HFF-Myc (cell line): ENCODE results near the gene SAFB.

Experiments
- DNase-seq: peaks from one replicate; pipeline ENCODE4 v3.0.0-alpha.2; 2011; ENCODE audit warnings: low read depth; ENCODE audit errors: extremely low read depth
- H3K4me3 ChIP-seq: replicated peaks from 2 replicates; pipeline ENCODE4 v1.5.1; 2011; ENCODE audit warnings: low read depth, mild to moderate bottlenecking, control low read depth, low read length
- TF ChIP-seq, protein P1 (sequence below): IDR thresholded peaks from 2 replicates; pipeline ENCODE4 v1.5.1; 2012; ENCODE audit warnings: mild to moderate bottlenecking, low read depth, low read length, control low read depth; ENCODE audit errors: missing control alignments

The SAFB gene

GRCh38 chr19:5635427-5635826 is 12.5 kb downstream of the SAFB start:
- TF ChIP-seq, protein P1, sequence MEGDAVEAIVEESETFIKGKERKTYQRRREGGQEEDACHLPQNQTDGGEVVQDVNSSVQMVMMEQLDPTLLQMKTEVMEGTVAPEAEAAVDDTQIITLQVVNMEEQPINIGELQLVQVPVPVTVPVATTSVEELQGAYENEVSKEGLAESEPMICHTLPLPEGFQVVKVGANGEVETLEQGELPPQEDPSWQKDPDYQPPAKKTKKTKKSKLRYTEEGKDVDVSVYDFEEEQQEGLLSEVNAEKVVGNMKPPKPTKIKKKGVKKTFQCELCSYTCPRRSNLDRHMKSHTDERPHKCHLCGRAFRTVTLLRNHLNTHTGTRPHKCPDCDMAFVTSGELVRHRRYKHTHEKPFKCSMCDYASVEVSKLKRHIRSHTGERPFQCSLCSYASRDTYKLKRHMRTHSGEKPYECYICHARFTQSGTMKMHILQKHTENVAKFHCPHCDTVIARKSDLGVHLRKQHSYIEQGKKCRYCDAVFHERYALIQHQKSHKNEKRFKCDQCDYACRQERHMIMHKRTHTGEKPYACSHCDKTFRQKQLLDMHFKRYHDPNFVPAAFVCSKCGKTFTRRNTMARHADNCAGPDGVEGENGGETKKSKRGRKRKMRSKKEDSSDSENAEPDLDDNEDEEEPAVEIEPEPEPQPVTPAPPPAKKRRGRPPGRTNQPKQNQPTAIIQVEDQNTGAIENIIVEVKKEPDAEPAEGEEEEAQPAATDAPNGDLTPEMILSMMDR, result no peak
- no peak for DNase-seq
- no peak overlapping the region for H3K4me3 ChIP-seq

DNA sequence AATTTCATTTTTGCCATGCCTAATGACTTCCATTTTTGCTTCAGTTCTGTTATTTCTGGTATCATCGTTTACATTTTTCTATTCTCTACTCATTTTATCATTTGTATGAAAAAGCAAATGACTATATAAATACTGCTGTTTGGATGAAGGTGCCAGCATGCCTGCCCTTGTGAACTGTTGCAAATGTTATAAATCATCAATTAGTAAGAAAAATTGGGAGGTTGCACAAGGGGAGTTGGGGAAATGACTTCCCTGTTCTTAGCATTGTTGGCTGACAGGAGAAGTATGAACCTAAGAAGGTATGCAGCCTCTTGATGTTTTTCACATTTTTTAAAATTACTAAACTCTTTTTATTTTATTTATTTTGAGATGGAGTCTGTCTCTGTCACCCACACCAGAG is 15.1 kb downstream of the SAFB start:
- H3K4me3 ChIP-seq, result no peak overlapping the region
- DNase-seq, result no peak
- TF ChIP-seq, protein P1, result no peak

GRCh38 chr19:5641171-5641570 is 18.3 kb downstream of the SAFB start:
- no peak for DNase-seq
- TF ChIP-seq, protein P1, result no peak
- no peak overlapping the region for H3K4me3 ChIP-seq

- no peak for DNase-seq
- TF ChIP-seq, protein P1, result no peak
- H3K4me3 ChIP-seq, result no peak overlapping the region
Observed at GRCh38 chr19:5642204-5642603, 19.3 kb downstream of the SAFB start.

DNA sequence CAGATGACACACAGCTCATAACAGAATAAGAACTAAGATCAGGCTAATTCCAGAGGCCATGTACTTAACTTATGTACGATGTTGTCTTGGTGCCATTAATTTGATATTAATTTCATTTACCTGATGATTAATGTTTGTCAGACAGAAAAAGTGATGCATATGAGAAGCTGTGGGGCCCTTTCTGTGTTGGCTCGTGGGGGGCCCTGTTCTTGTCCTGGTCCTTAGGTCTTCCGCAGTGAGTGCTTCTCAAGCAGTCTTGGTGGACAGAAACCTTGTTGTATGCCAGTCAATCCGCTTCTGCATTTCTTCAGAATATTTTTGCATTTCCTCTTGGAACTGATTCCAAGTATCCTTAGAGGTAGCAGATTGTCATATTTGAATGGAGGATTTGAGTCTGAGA is 20.2 kb downstream of the SAFB start:
- no peak overlapping the region for H3K4me3 ChIP-seq
- no peak for DNase-seq
- TF ChIP-seq, protein P1, result no peak

DNA sequence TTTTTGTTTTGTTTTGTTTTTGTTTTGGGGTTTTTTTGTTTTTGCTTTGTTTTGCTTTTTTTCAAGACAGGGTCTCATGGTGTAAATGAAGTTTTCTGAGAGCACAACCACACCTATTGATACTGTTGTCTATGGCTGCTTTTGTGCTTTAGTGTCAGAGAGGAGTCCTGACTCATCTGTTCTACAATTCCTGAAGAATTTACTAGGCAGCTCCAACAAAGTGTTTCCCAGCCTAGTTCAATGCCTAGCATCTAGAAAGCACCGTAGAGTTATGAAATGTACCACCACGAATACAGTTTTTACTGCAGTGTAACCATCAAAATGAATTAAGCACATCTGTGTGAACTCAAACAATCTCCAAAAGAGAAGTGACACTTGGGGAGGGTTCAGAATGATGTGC is 21.2 kb downstream of the SAFB start:
- TF ChIP-seq, protein P1, result no peak
- no peak overlapping the region for H3K4me3 ChIP-seq
- no peak for DNase-seq

- no peak overlapping the region for H3K4me3 ChIP-seq
- DNase-seq, result no peak
- TF ChIP-seq, protein P1, result no peak
Observed at GRCh38 chr19:5645409-5645808, 22.5 kb downstream of the SAFB start.
